Iris pigment epithelial cell (primary cell): ENCODE measurements around the gene CLEC20A.

Experiments
- DNase-seq: peaks from one replicate; pipeline ENCODE4 v3.0.0-alpha.2; 2011; ENCODE audit warnings: low read depth

CLEC20A gene

DNA sequence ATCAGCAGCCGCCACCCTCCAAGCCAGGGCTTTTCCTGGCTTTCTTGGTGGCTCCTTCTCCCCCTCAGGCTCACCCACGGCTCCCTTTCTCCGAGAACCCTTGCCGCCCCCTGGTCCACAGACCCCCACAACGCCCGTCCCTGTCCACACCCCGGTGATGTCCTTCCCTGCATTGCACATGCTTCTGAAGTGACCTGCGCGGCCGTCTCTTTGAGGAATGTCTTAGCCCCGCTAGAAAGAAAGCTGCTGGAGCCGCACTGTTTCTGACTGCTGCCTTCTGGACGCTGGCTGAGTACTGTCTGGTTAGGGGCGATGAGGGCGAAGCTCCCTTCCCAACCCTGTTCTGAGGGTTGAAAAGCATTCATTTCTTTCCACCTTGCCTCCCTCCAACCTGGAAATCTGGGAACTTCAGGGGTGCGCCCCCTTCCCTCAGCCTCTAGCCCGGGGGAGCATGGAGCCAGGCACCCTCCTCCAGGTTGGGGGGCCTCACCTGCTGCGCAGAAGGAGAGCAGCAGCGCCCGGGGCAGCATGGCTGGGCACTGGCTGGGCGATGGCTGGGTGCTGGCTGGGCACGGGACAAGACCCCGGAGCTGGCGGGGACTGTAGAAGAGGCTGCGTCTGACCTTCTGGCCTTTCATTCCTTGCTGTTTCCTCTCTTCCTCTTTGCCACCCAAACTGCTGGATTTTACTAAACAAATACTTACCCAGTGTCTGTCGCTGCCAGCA, at the start of gene CLEC20A:
Gene CLEC20A, minus strand, starts transcription at position 555 of the 726 bp plus-strand sequence. Its CDS starts 25 bp downstream, at position 530.
- DNase-seq, result no peak

DNA sequence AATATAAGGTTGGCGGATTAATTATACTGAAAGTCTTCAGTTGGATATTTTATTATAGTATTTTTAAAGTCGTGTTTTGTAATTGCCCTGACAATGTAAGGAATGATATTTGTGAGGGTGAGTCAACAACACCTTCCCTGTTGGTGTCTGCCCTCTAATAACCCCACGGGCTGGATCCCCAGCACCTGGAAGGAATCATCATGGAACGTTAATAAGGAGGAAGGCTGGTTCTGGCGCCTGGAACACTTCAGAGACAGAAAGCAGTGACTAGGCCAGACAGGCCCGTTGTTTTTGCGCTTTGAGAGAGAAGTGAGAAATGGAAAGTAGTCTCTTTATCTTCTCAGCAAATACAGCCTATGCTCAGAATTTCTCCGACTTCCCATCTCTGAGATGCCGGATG, 47.8 kb upstream of the CLEC20A start:
- DNase-seq, result no peak

DNA sequence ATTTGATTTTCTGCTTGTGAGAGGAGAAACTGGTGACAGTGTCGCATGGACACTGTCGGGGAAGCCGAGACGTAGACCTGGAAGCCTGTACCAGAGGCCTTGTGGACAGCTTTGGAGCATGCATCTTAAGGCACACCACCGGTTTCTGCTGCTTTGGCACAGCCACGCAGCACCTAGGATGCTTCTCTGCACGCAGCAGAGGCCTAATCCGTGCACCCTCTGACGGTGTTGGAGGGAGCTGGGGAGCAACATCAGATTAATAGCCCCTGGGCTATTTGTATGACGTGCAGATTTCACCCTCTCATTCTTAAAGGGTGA, 46.5 kb upstream of the CLEC20A start:
- DNase-seq, result no peak

DNA sequence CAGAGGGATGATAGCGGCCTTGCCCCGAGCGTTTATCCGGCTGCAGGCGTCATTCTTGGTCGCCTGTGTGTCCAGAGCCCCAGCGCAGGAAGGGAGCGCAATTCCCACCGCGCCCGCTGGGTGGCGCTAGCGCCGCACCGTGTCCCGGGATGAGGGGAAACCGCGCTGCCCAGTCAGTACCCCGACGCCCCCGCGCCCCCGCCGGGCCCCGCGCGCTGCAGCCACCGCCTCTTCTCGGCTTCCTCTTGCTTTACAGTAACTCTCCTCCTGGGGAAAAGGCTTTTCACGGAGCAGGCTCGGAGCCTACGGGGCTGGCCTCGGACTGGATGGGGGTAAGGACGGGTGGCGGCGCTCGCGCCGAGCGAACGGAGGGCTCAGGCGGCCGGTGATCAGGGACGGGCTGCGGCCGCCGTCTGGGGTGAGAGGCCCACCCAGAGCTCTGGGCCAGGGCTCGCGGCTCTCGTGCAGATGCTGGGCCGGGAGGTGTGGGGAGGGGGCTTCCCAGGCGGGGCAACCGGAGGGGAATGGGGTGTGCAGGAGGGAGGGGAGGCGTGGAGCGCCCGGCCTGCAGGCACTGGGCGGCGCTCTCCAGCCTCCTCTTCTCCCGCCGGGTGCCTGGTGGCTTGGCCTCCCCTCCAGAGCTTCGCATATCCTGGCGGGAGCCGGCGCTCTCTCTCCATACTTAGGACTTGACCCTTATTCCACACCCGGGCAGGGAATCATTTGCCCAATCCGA, 46.0 kb upstream of the CLEC20A start:
- peak; percentile 87 for DNase-seq

DNA sequence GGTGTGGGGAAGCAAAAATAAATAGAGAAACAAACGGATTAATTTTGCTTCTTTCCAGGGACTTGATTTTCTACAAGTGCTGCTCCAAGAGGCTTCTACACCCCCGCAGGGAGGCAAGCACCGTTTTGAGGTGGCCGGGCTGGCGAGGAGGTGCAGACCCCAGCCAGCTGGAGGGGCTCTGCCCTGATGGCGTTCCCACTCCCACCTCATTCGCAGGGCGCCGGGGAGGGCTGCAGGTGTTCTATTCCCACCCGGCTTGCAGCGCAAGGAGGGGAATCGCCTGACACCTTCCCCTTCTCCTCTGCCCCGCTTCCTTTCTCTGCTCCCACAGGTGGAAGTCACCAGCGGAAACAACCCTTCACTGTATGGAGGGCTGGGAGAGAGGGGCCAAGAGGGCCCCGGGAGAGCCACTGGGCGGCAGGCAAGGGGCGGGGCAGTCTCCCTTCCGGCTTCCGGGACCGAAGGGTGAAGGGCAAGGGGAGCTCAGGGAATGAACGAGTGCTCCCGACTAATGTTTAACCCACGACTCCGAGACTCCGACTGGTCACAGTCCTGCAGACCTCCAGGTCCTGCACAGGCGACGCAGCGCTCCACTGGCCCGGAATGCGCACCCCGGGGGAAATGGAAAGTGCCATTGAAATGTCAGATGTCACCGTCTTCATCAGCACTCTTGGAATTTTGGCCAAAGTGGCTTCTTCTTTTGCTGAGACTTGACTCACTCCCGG, 45.2 kb upstream of the CLEC20A start:
- no peak for DNase-seq

DNA sequence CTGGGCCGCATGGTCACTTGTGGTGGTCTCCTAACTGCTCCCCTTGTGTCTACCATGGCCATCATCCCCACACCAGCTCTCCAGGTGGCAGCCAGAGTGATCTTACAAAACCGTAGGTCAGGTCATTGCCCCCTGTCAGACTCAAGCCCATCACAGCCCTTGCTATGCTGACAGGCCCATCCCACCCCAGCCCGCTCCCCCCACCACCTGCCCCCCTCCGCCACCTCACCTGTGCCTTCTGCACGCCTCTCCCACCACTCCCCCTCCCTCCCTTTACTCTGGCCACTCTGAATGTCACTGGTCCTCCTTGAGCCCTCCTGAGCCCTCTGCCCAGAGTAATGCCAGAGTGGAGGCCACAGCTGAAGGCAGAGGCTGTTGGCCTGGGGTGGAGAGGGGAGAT, 44.6 kb upstream of the CLEC20A start:
- no peak for DNase-seq

DNA sequence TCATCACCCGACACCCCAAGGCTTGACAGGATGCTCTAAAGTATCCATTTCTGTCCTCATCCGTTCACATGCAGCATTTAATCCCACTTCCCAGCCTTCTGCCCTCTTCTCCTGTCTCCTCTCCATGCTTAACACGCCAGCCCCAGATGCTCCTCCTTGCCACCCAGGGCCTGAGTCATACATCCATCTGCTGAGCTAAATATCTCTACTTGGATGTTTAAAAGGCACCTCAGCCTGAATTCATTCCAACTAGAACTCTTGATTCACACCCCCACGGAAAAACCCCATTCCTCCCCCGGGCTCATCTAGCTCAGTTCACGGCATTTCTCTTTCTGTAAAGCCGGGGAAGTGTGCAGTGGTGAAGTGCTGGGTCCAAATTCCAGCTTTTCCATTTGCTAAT, 43.9 kb upstream of the CLEC20A start:
- peak; percentile 86 for DNase-seq

DNA sequence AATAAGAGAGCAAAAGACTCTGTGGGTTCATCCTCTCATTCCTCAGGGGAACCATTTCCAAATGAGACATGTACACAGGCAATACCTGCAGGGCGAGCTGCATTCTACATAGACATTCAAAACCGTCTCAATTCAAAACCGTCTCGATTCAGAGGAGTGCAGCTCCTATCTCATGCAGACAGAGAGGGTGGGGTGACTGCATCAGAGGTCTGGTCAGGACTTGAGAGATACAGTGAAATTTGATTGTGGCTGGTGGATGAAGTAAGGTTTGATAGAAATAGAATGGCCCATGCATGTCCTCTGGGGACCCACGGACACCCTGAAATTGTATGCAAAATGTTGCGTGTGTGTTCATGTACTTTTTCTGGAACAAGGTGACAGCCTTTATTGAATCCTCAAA, 43.4 kb upstream of the CLEC20A start:
- no peak for DNase-seq

DNA sequence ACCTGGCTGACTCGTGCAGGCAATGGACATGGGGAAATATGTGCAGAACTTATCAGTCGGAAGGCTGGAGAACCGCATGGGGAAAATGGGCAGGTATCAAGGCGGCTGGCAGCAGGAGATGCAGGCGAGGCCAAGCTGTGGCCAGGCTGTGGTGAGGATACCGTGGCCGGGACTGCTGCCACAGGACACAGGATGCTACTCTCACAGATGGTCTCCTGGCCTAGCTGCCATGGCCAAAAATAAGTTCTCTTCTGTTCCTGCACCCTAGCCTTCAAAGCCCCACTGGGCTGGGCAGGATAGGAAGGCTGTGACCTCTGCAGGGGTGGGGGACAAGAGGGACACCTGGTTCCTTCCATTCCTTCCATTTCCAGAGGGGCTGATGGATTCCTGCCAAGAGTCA, 42.5 kb upstream of the CLEC20A start:
- DNase-seq, result no peak

DNA sequence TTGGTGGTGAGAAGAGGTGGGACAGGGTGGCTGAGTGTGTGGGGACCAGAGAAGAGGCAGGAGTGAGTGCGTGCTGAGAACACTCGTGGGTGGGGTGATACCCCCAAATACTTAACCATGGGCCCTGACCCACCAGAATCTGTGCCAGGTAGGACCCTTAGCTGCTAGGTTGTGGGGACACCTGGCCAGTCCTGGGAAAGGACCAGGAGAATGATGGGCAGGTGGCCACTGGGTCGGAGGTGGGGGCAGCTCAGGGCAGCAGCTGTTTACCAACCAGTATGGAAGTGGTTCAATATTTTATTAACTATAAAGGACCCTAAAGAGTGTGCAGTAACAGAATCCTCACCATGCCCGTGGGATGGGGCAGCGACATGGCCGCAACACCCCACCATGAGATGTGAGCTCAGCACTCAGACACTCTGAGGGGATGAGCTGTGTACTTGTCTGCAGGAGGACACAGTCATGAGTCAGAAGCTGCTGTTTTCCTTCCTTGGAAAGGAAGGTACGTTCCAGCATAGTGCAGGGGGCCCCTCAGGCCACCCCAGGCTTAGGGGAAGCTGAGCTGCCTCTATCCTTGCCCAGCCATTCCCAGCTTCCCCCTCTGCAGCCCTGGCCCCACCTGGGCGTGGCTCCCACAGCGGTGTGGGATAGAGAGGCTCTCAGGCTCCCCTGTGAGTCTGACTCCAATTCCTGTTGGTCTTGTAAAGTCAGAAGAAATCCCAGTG, 41.6 kb upstream of the CLEC20A start:
- DNase-seq, result peak; percentile 89

DNA sequence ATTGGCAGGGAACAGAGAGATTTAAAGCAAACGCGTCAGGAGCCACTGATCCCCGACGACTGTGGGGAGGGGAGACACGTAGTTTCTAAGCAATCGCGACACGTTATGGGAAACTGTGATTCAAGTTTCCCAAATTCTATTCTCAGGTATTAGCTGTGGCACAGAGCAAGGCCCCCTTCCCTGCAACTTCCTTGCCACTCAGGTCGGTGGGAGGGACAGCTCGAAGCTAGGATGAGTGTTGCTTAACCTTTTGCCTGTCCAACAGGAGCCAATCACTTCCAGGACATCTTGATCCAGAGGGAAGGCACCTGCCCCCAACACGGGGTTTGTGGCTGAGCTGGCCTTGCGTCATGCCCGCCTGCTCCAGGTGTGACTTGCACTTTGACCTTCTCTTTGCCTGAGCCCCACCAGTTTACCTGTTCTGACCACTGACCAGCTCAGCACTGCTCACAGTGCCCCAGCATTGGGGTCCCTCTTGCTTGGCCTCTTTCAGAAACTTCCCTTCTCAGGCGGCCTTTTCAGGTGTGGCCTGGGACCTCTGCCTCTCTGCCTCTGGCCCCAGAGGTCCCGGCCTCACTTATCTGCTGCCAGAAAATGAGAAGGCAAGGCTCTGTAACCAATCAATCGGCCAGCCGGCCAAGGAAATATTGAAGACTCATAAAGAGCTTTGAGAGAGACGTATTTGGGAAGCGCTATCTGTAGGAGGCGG, 40.8 kb upstream of the CLEC20A start:
- no peak for DNase-seq

DNA sequence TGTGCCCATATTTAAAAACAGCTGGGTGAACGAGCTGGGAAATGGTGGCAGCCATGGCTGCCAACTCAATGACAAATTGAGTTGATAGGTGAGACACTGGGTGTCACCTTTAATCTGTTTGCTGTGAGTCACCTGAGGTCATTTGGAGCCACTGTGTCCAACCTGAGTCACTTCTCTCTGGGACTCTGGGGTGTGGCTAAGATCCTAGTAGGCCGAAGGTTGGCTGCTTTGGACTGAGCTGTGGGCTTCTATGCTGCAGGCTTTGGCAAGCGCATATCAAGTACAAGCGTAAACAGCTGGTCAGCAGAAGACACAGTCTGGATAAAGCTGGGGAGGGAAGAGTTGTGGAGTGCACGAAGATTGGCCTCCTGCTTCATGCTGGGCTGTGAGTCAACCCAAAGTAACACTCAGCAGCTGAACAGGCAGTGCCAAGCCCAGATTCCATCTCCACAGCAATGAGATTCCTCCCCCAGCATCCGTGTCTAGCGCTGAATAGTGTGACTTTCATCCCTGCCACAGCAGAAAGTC, 40.1 kb upstream of the CLEC20A start:
- DNase-seq, result peak; percentile 99

DNA sequence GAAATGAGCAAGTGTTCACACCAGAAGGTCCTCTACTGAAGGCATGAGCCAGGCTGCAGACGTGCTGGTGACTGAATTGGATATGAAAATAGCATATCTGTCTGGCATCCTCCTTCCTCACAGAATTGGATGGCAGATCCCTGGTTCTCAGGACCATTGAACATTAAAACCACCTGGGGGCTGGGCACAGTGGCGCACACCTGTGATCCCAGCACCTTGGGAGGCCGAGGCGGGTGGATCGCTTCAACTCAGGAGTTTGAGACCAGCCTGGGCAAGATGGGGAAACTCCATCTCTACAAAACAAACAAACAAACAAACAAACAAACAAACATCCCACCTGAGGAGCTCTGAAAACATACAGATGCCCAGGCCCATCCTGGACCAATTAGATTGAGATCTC, 39.6 kb upstream of the CLEC20A start:
- no peak for DNase-seq

DNA sequence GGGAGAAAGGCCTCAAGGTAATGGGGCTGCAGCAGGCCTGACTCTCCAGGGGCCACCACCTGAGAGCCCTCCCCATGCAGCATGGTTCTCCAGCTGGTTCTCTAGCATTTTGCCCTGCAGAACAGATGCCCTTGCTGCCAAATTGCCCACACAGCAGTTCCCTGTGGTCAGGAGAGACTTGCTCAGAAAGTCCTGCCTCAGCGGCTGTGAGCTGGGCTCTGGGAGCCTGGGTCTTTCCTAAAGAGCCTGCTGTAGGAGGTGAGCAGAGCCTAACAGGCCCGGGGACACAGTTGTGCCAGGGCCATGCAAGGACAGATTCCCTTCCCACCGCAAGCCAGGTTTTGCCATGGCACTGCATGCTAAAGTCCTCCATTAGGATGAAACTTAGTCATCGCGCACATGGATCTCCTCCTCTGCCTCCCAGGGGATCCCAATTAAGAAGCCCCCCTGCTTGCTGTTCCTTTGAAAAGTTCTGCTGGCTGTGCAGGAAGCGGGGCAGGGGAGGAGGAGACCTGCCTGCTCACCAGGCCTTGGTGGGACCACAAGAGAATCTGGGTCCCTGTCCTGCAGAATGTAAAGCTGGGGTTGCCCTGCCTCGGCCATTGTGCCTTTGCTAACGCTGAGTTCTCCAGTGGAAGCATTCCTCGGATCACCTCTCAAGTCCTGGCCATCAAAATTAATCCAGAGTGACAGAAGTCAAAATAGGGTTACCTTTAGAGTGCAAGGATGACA, 37.5 kb upstream of the CLEC20A start:
- no peak for DNase-seq

DNA sequence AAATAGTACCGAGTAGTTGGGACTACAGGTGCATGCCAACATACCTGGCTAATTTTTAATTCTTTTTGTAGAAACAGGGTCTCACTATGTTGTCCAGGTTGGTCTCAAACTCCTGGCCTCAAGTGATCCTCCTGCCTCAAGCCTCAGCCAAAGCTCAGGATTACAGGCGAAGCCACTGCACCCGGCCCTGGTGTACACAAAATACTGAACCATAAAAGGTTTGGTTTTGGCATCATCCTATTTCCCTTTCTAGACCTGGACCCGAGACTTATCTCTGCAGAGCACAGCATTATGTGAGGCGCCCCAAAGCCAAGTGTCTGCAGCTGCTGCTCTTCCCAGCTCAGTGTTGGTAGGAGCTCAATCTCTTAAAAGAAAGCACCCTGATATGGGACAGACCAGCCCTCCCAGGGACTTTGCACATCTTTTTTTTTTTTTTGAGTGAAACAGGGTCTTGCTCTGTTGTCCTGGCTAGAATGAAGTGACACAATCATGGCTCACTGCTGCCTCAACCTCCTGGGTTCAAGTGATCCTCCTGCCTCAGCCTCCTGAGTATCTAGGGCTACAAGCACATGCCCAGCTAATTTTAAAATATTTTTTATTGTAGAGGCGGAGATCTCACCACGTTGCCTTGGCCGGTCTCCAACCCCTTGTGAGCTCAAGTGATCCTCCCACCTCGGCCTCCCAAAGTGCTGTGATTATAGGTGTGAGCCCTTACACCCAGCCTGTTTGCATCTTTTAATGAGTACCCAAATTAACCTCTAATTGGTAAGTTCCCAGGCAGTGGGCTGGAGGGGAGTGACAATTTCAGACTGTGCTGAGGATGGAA, 36.6 kb upstream of the CLEC20A start:
- no peak for DNase-seq

DNA sequence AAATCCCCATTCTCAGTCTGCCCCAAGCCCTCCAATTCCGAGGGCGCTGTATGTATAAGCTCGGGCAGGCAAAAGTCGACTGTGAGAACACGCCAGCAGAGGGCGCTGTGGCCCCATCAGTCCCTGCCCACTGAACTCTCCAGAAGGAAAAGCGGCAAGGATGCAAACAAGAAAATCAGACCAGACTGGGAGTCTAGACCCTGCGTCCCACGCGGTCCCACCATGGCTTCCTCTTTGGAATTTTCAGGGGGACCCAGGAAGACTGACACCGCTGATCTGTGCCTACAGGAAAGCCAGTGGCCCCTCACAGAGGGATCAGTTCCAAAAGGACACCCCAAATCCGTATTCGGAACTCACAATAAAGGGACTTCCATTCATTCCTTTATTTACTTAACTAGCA, 35.6 kb upstream of the CLEC20A start:
- peak; percentile 78 for DNase-seq

DNA sequence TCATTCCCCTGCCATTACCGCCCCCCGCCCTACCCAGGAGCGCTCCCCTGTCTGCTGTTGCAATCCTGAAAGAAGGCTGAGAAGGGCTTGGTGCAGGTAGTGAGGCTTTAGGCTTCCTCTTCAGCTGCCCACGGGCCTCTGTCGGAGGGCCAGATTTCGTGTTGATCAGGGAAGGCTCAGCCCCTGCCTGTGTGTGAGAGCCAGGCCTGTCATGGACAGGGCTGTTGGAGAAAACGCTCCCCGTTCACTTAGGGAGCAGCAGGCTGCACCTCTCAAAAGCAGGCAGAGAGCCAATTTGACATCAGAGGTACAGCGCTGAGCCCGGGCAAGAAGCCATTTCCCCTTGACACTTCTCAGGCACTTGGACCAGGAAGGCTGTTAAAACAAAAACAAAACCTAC, 35.1 kb upstream of the CLEC20A start:
- no peak for DNase-seq

DNA sequence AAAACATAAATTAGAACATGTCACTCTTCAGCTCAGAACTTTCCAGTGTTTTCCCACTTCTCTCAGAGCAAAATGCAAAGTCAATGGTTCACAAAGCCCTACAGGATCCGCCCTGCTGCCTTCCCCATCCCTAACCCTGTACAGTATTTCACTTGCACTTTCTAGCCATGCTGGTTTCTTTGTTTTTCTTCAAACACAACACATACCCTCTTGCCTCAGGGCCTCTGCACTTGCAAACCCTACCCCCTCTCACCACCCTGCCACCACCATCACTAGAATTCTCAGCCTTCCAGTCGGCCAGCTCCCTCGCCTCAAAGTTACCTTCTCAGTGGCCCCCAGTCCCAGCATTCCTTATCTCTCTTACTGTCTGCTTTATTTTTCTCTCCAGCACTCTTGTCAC, 33.7 kb upstream of the CLEC20A start:
- DNase-seq, result no peak

DNA sequence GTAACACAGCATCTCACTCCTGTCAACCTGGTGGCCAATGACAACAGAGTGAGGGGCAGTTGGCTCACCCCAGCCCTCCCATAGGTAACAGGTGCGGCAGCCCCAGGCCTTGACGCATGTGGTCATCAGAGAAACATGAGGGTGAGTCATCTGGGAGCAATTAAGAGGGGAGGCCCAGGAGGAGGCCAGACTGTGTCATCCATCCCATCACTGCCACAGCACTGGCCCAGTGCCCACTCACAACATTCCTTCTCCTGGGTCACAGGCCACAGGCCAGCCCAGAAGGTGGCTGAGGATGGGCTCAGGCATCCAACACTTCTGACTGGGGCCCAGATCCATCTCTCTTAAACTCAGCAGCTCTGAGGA, 33.3 kb upstream of the CLEC20A start:
- peak; percentile 63 for DNase-seq

DNA sequence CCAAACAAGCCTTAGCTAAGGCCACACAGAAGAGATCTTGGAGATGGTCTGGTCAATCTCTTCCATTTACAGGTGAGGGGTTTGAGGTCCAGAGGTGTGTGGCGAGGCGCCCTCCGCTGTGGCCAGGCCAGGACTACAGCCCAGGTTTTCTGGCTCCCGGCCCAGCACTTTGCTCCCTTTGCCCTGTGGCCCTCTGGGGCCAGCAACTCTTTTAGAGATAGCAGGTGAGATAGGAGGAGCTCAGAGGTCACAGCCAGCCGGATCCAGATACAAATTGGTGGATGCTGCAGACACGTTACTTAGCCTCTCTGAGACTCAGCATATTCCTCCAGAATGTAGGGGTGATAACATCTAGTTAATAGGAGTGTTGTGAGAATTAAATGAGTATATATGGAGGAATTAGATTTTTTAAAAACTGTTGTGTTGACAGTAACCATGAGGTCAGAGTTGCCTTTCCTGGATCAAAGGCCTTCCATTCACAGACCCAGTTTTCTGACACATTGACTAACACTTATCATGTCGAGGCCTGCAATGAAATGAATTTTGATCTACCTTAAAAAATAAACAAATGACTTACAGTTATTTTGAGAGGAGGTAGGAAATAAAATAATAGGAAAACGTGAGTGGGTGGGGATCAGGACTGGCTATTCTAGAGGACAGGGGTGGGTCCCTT, 32.7 kb upstream of the CLEC20A start:
- no peak for DNase-seq
